ENCODE measurements around the gene ABCD3. TPM values are rescaled to one million over a fixed set of nuclear protein-coding genes. Genes with fewer than 3 reads are reported as not detected.

ABCD3 gene
- total RNA-seq, 1 donor from 2014 or later = 60.8 TPM

- ATAC-seq = no peak
- DNase-seq (ENCODE audit: low spot score) = no peak
Measured at GRCh38 chr1:94522304-94522703, 104.1 kb downstream of the ABCD3 start.

- DNase-seq (ENCODE audit: low spot score) (no peak), ATAC-seq (peak; percentile 35)
Measured at GRCh38 chr1:94524531-94524930, 106.3 kb downstream of the ABCD3 start.

GRCh38 chr1:94526152-94526980 is 108.2 kb downstream of the ABCD3 start:
- ATAC-seq (no peak), DNase-seq (ENCODE audit: low spot score) (no peak)

GRCh38 chr1:94527447-94528031 is 109.3 kb downstream of the ABCD3 start:
- DNase-seq (ENCODE audit: low spot score) (no peak), ATAC-seq (peak; percentile 36)

- DNase-seq (ENCODE audit: low spot score) (no peak), ATAC-seq (no peak)
Measured at GRCh38 chr1:94528299-94528698, 110.1 kb downstream of the ABCD3 start.

GRCh38 chr1:94528826-94529225 is 110.6 kb downstream of the ABCD3 start:
- no peak for ATAC-seq
- DNase-seq (ENCODE audit: low spot score) = no peak

- DNase-seq (ENCODE audit: low spot score) = no peak
- ATAC-seq = no peak
Measured at GRCh38 chr1:94529416-94529815, 111.2 kb downstream of the ABCD3 start.

GRCh38 chr1:94530373-94530878 is 112.2 kb downstream of the ABCD3 start:
- no peak for ATAC-seq

GRCh38 chr1:94531664-94532063 is 113.5 kb downstream of the ABCD3 start:
- DNase-seq (ENCODE audit: low spot score) (no peak), ATAC-seq (no peak)

More at GRCh38 chr1:94530373-94530878, 112.2 kb downstream of the ABCD3 start:
- DNase-seq (ENCODE audit: low spot score) = no peak

GRCh38 chr1:94532077-94532476 is 113.9 kb downstream of the ABCD3 start:
- DNase-seq (ENCODE audit: low spot score) = no peak
- ATAC-seq = peak; percentile 21

GRCh38 chr1:94535095-94535494 is 116.9 kb downstream of the ABCD3 start:
- ATAC-seq (no peak), DNase-seq (ENCODE audit: low spot score) (no peak)

- no peak for ATAC-seq
- DNase-seq (ENCODE audit: low spot score) = no peak
Measured at GRCh38 chr1:94535879-94536278, 117.7 kb downstream of the ABCD3 start.

GRCh38 chr1:94537254-94537653 is 119.1 kb downstream of the ABCD3 start:
- ATAC-seq (no peak), DNase-seq (ENCODE audit: low spot score) (no peak)

- DNase-seq (ENCODE audit: low spot score) = no peak
- no peak for ATAC-seq
Measured at GRCh38 chr1:94538243-94538827, 120.1 kb downstream of the ABCD3 start.

GRCh38 chr1:94539496-94539895 is 121.3 kb downstream of the ABCD3 start:
- ATAC-seq (no peak), DNase-seq (ENCODE audit: low spot score) (no peak)

GRCh38 chr1:94540440-94541245 is 122.5 kb downstream of the ABCD3 start:
- no peak for DNase-seq (ENCODE audit: low spot score)
- ATAC-seq = no peak

GRCh38 chr1:94541246-94542087 is 123.3 kb downstream of the ABCD3 start, which contains the start of gene F3:
Gene F3 (minus strand): TSS chr1:94541759. CDS start chr1:94541636, 123 bp downstream.
- peak; percentile 92 for ATAC-seq
- peak; percentile 83 for DNase-seq (ENCODE audit: low spot score)

GRCh38 chr1:94542088-94542870 is 124.1 kb downstream of the ABCD3 start:
- ATAC-seq (peak; percentile 67), DNase-seq (ENCODE audit: low spot score) (peak; percentile 65)

- DNase-seq (ENCODE audit: low spot score) (no peak), ATAC-seq (no peak)
Measured at GRCh38 chr1:94543001-94543400, 124.8 kb downstream of the ABCD3 start.
